HG03354 (cell line): ENCODE results near the gene MACROH2A2.
"Not testable (repeated sequence)": the region's sequence is repeated elsewhere in the genome, so short reads cannot be mapped to it uniquely, and the experiment has no call there.

Experiments used
- ATAC-seq: cut with Tn5 transposase; IDR thresholded peaks from one replicate; pipeline ENCODE4 v1.9.1; 2021; ENCODE audit warnings: mild to moderate bottlenecking; ENCODE audit not compliant: unreplicated experiment, poor library complexity, severe bottlenecking

Gene MACROH2A2

DNA sequence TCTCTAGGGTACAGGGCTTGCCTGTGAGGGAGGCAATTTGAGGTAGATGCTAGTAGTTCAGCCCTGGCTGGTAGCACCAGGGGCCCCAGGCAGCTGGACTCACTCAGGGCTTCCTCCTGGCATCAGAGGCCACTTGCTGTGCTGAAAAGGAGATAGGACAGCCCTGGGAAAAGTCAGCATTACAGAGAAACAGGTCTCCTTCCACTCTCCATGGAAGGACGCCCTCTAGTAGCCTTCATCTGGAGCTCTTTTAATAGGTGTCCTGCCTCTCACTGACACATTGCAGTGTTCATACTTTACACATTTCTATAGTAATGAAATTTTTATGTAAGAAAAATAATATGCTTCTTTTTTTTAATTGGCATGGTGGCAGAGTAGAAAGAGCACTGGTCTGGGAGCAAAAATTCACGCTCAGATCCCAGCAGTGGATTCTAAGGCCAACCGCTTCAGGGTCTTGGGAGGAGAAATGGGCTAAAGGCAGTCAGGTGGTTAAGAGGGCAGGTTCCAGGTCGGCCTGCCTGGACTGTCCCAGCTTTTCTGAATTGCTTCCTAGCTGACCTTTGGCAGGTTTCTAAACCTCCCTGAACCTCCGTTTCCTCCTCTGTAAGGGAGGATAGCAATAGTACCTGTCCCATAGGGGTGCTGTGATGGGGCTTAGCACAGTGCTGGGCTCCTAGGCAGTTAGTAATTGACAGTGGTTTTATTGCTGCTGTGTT, 44.2 kb downstream of the MACROH2A2 start:
- ATAC-seq = no peak

DNA sequence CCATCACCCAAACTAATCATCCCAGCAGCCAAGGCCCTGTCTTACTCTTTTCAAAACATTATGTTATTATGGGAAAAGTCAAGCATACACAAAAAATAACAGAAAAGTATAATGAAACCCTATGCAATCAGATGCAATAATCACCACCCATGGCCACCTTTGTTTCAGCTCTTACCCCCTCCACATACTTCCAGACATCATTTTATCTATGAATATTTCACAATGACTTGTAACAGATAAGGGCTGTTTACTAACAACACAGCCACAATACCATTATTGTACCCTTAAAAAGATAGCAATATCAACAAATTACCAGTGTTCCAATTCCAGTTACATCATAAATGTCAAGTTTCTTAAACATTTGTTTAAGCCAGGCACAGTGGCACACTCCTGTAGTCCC, 44.8 kb downstream of the MACROH2A2 start:
- ATAC-seq = no peak

DNA sequence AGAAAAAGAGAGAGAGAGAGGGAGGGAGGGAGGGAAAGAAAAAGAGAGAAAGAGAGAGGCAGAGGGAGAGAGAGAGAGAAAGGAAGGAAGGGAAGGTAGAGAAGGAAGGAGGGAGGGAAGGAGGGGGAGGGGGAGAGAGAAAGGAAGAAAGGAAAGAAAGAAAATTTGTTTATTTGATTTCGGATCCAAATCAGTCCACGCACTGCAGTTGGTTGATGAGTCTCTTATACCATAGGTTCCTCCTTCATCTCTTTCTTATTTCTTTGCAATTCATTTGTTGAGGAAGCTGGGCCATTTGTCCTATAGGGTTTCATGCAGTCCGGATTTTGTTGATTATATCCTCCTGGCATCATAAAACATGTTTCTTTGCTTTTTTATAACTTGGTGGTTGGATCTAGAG, 45.6 kb downstream of the MACROH2A2 start:
- no peak for ATAC-seq

DNA sequence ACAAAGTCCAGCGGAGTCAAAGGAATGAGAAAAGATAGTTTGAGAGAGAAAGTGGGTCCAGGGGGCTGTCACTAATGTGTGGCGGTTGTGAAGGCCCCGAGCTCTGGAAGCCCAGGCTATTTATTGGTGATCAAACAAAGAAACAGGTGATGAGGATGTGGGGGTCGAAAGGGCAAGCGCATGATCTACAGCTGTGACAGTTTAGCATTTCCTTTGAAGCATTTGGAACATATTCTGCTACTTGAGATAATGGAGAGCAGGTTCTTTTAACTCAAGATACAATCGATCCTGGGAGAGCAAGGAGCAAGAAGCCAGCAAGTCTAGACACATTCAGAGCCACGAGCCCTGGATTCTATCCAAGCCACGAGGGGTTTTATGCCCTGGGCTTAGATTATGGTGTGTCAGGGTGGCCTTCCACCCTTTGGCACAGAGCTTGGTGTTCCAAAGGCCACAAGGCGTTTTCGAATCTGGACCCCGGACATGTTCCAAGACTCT, 48.5 kb downstream of the MACROH2A2 start:
- ATAC-seq = not testable (repeated sequence)

DNA sequence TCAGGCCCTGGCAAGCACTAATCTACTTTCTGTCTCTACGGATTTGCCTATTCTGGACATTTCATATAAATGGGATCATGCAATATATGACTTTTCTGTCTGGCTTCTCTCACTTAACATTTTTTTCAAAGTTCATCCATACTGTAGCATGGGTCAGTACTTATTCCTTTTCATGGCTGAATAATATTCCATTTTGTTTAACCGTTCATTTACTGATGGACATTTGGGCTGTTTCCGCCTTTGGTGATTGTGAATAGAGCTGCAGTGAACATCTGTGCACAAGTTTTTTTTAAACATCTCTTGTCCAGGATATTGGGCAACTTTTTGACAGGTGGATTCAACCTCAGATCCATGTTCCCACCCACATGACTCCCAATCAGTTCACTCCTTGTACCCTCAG, 49.0 kb downstream of the MACROH2A2 start:
- no peak for ATAC-seq

DNA sequence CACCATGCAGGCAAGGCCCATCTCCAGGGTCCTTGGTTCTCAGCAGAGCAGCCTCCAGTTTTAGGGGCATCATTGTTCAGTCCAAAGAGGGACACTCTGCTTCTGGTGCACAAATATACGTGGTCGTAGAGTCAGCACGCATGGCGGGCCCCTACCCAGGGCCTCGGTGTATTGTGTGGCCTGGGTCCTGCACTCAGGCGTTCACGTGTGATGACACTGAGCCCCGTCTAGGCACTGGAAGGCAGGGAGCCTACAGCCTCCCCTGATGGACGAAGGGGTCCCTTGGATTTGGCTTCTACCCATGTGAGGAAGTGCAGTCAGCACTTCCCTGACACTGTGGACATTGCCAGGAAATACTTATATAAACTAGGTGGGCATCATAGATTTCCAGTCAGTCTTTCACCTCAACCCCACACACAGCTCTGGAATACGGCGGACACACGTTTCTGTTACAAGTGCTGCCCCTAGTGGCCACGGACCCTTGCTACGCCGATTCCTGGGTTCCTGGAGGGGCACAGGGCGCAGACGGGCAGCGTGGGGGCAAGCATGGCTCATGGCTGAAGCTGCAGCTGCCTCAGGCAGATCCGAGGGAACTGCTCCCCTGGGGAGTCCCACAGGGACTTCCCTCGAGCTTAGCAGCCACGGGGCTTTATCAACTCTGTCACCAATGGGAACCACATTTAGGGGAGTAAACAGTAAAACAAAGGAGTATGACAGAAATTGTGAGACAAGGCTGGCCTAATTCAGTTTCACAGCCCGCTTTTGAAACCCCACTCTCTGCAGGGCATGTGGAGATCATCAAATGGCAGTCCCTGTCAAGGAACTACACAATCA, 54.5 kb downstream of the MACROH2A2 start:
- ATAC-seq = peak; percentile 68

DNA sequence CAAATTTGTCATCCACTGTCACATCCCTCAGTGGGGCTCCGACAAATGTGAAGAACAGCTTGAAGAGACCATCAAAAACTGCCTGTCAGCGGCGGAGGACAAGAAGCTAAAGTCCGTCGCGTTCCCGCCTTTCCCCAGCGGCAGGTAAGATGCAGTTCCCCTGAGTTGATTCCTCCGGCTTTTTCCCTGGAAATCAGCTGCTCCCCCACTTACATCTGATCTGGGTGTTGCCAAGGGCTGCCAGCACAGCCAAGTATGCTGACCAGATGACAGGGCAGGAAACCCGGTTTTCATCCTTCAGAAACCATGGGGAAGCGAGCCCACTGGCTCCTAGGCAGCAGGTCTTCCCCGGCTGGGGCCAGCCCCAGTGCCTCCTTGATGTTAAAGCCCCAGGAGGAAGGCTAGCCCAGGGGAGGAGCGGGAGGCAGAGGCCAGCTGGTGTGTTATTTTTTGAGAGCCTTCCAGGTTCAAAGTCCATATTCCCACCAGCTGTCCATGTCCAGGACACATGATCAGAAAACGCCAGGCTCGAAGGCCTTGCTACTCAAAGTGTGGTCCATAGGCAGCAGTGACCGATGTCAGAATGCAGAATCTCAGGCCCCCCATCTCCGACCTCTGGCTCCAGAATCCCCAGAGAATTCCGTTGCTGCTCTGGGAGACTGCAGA, 56.6 kb downstream of the MACROH2A2 start:
- ATAC-seq = no peak

DNA sequence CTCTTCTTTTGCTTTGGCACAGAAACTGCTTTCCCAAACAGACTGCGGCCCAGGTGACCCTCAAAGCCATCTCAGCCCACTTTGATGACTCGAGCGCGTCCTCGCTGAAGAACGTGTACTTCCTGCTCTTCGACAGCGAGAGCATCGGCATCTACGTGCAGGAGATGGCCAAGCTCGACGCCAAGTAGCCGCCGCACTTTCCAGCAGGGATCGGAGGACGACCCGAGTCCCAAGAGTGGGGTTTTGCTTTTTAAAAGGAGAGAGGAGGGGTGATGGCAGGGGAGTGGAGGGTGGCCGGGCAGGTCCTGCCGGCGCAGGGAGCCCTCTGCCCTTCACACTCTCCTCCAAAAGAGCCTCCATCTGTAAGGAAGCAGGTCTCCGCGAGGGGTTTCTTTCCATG, 58.9 kb downstream of the MACROH2A2 start:
- ATAC-seq = no peak

DNA sequence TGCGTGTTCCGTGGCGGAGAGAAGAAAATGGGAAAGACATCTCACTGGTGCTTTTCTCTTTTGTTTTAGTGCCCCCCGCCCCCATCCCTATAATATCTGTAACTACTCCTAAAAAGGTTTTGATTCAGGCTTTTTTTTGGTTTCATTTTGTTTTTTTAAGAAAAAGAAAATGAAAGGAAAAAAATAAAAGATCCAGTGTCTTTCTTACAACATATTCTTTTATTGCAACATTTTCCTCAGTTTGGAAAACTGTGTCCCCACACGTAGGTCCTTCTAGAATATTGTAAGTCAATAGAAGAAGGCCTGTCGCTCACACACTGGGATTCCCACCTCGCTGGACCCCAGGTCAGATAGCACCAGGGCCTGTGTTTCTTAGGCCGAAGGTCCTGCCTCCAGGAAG, 59.4 kb downstream of the MACROH2A2 start:
- no peak for ATAC-seq

DNA sequence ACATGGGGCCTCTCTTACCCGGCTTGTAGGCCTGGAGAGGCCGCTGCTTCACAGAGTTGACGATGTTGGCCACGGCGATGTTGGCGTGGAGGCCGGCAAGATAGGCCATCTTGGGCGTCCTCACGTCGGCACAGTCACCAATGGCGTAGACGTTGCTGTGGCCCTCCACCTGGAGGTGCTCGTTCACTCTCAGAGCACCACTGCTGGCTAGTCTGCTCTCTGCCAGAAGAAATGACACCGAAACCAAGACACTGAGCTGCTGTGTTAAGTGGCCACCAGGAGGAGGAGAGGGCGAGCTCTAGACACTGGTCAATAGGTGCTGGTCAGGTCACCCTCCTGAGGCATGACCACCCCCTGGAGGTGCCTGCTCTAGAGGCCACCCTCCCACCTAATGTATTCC, 62.3 kb downstream of the MACROH2A2 start:
- ATAC-seq = no peak

DNA sequence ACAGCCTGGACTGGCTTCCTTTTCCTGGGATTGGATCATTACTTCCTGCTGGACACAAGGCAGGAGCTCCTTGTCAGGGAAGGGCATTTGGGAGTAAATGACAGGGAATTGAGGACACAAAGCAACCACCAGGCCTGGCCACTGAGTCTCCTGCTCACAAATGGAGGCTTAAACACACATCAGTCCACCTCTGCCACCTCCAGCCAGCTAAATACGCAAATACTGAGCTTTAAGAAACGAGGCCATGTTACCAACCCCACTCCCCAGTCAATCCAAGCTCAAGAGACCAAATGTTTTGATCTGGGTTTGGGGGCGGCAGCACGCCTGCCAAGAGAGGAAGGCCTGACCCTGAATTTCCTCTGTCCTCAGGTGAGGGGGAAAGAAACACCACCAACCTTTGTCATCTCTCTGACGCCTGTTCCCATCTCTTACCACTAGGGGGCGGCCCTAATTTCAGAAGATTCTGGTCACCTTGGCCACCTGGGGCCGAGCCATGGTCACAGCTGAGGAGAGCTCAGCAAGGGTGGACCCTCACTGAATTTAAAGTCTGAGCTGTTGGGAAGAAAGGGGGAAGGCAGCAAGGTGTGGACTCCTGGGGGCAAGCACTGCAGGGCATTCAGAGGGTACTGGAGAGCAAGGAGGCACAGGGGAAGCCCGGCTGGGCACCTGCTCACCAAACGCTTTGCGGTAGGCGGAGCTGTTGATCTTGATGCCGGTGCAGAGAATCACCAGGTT, 63.5 kb downstream of the MACROH2A2 start:
- peak; percentile 68 for ATAC-seq

DNA sequence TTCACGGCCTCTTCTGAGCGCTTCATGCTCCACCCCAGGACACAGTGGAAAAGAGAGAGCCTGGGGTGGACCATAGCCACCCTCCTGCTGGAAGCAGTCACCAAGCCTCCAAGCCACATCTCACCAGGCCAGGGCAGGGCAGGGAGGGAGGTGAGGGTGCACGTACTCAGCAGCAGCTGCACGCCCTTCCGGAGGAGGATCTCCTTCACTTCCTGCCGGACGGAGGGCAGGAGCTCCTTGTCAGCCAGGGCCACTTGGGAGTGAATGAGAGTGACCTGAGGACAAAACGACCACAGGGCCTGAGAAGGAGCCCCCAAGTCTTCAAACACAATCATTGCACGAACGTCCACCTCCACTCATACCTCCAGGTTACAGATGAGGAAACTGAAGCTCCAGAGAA, 65.0 kb downstream of the MACROH2A2 start:
- ATAC-seq = no peak

DNA sequence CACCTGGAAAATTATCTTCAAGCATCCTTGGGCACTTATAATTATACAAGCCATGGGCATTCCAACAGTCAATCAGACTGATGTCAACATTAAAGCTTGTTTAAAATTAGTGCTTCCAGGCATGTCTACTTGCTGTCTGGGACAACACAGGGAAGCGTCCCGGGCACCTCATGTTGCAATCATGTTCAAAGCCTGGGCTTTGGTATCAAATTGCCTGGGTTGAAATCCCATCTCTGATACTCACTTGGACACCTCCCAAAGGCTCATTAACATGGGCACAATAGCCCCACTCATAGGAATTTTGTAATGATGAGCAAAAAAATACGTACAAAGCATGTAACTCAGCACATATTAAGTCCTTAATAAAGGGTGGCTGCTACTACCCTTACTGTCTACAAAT, 65.5 kb downstream of the MACROH2A2 start:
- ATAC-seq = no peak

DNA sequence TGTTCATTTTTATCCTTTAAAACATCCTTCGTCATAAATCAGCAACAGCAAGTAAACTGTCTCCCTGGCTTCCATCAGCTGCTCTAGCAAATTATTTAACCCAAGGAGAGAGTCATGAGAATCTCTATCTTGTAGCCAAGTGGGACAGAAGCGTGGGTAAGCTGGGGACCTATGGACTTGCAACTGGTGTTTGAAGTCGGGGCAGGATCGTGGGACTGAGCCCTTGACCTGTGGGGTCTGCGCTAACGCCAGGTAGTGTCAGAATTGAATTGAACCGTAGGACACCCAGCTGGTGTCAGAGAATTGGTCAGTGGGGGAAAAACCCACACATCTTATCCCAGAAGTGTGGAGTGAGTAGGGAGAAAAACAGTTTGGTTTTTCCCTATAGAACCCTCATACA, 66.6 kb downstream of the MACROH2A2 start:
- ATAC-seq = no peak

DNA sequence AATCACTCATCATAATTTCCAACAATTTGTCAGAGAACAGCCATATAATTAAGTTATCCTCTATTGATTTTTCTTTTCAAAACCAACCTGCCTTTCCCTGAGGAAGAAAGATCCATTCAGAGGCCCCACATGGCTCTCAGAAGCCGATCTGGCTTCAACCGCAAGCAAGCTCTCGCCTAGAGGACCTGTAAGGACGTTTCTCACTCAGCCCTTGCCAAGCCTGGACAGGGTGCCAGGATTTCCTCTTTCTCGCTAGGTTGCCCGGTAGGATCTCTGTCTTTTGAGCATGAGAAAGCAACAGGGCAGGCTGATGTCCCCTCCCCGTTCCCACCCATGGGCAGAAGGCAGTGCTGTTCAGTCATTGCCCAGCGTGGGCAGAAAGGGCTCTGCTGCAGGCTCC, 67.0 kb downstream of the MACROH2A2 start:
- no peak for ATAC-seq

DNA sequence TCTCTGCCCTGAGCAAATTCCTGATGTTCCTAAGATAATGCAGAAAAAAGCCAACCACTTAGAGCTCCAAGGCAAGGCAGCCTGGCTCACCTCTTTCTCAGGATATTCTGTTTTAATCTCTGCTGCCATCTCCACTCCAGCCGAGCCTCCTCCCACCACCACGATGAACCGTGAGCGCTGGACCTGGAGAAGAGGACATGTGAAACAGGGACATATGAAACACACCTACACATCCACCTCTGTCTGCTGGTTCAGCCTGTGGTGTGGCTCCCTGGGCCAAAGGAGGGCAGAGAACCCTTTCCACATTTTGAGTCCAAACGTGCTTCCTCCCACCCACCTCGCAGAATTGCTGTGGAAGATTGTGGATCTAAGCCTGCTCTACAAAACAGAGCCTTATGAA, 67.8 kb downstream of the MACROH2A2 start:
- ATAC-seq = no peak

DNA sequence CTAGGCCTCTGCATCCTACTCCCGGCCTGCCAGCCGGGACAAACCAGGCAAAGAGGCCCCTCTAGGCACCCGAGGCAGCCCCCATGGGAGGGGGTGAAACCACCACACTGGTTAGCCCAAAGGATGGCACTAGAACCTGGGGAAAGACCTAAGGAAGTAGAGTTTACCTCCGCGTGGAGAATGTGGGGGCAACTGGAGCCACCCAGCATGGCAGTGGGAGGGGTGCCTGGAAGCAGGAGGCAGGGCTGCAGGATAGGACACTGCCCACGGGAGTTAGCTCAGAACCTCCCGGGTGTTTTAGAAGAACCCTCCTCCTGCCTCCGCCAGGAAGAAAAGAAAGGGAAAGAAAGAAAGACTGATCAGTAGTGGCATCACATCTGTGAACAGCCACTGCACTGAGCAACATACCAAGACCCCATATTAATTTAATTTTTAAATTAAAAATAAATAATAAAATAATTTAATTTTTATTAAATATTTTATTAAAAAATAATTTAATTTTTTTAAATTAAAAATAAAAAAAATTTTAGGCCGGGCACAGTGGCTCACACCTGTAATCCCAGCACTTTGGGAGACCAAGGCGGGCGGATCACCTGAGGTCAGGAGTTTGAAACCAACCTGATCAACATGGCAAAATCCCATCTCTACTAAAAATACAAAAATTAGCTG, 68.8 kb downstream of the MACROH2A2 start:
- no peak for ATAC-seq

DNA sequence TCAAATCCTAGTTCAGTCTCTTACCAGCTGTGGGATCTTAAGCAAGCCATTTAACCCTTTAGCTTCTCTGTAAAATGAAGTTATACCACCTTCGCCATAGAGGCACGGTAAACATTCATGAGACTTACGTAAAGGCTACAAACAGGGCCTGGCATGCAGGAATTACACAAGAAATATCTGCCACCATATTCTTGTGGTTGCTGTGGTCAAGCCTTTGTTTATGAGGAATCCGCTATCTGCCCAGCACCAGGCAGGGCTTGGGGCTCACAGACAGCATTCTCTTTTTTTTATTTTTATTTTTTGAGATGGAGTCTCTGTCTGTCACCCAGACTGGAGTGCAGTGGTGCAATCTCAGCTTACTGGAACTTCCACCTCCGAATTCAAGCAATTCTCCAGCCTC, 70.1 kb downstream of the MACROH2A2 start:
- ATAC-seq = no peak

DNA sequence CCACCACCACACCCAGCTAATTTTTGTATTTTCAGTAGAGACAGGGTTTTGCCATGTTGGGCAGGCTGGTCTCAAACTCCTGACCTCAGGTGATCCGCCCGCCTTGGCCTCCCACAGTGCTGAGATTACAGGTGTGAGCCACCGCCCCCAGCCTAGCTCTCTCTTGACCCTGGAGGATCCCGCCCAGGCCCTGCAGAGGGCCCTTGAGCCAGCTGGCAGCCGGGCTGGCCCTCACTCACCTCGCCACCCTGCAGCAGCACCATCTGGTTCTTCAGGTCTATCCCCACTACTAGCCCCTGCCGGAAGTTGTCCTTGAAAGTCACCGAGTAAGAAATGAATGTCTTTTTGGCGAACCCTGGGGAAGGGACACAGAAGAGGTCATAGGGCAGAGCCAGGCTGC, 70.5 kb downstream of the MACROH2A2 start:
- not testable (repeated sequence) for ATAC-seq
